ENCODE results near the gene RAVER2. TPM values are rescaled to one million over a fixed set of nuclear protein-coding genes. Genes with fewer than 3 reads are reported as not detected.

The RAVER2 gene
- total RNA-seq, 1 experiment from 2014 or later: 13.3 TPM

DNA sequence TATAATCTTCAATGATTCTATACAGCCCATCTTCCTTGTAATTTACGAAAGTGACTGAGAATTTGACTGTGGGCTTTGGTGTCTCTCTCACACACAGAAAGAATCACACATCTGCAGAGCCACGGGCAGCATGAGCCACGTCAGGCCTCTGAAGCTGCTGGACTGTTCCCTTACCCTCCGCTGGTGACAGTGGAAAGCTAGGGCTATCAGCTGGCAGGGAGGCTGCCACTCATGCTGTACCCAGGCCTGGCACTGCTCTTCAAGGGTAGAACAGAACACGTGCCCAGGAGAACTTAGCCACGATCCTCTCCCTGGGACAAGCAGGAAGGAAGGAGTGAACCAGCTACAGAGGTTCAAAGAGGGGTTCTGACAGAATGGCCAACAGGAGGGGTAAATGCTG lies 130.7 kb downstream of the RAVER2 start:
- no peak overlapping the region for H3K4me2 ChIP-seq (ENCODE audit: insufficient read depth, insufficient read length, low read length)
- no peaks in the 10 kb centered on the region for H3K23me2 ChIP-seq (ENCODE audit: insufficient read length, low read depth, low read length, poor library complexity, severe bottlenecking)
- no peak overlapping the region for H2BK5ac ChIP-seq (ENCODE audit: insufficient read length, low read length)
- H2BK12ac ChIP-seq (ENCODE audit: insufficient read length, low read depth, low read length): no peak overlapping the region
- TF ChIP-seq, protein P1, sequence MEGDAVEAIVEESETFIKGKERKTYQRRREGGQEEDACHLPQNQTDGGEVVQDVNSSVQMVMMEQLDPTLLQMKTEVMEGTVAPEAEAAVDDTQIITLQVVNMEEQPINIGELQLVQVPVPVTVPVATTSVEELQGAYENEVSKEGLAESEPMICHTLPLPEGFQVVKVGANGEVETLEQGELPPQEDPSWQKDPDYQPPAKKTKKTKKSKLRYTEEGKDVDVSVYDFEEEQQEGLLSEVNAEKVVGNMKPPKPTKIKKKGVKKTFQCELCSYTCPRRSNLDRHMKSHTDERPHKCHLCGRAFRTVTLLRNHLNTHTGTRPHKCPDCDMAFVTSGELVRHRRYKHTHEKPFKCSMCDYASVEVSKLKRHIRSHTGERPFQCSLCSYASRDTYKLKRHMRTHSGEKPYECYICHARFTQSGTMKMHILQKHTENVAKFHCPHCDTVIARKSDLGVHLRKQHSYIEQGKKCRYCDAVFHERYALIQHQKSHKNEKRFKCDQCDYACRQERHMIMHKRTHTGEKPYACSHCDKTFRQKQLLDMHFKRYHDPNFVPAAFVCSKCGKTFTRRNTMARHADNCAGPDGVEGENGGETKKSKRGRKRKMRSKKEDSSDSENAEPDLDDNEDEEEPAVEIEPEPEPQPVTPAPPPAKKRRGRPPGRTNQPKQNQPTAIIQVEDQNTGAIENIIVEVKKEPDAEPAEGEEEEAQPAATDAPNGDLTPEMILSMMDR (conservative IDR thresholded peaks at IDR 0.05): no peak
- H2AK5ac ChIP-seq (ENCODE audit: insufficient read length, low read length): no peak overlapping the region
- H3K56ac ChIP-seq (ENCODE audit: insufficient read length, low read depth, low read length): no peak overlapping the region
- no peak overlapping the region for H2BK120ac ChIP-seq (ENCODE audit: low read depth, low read length, poor library complexity, severe bottlenecking)
- Mint-ChIP-seq H3K4me3 (no peak overlapping the region), H3K36me3 (ENCODE audit: insufficient read depth in 1 of 3, low read depth in 3 of 3) (peaks cover 5 to 7% (median 6%) of the 10 kb centered on the region in 3 experiments; a peak in 5 of 7 replicates), H3K4me1 (peaks cover 14 to 17% of the 10 kb centered on the region in 2 experiments), H3K27me3 (ENCODE audit: low read depth) (no peaks in the 10 kb centered on the region), H3K27ac (no peak overlapping the region), H3K9me3 (no peaks in the 10 kb centered on the region)
- no peak overlapping the region for H2BK20ac ChIP-seq (ENCODE audit: low read depth, low read length, poor library complexity, severe bottlenecking)
- H4K5ac ChIP-seq (ENCODE audit: insufficient read length, low read depth, low read length): no peak overlapping the region
- H3K79me1 ChIP-seq (ENCODE audit: insufficient read depth, low read depth, low read length, poor library complexity, severe bottlenecking): no peaks in the 10 kb centered on the region
- no peaks in the 10 kb centered on the region for H3K9me3 ChIP-seq (ENCODE audit: control insufficient read depth, low read depth, low read length)
- peak overlapping the region; percentile 67; the same call in 1 of the 2 replicates for H3K14ac ChIP-seq (ENCODE audit: insufficient read depth, low read length)
- H3K79me2 ChIP-seq (ENCODE audit: insufficient read depth, low read length): no peaks in the 10 kb centered on the region
- H4K20me1 ChIP-seq (ENCODE audit: control insufficient read depth, insufficient read depth, insufficient read length): no peaks in the 10 kb centered on the region
- H3K18ac ChIP-seq (ENCODE audit: insufficient read length, low read depth, low read length): no peak overlapping the region
- H3K27ac ChIP-seq (ENCODE audit: insufficient read length, low read depth, low read length): no peak overlapping the region
- no peaks in the 10 kb centered on the region for H3K27me3 ChIP-seq (ENCODE audit: insufficient read depth, low read length)
- no CpG with 5 or more reads among the region's 6 CpGs for WGBS (ENCODE audit: extremely low coverage, insufficient read length, low lambda C conversion rate)
- no peak overlapping the region for H2AFZ ChIP-seq (ENCODE audit: low read length)
- H2BK15ac ChIP-seq (ENCODE audit: low read depth, low read length): no peak overlapping the region
- H3K4me1 ChIP-seq (ENCODE audit: insufficient read depth, low read length): no peaks in the 10 kb centered on the region
- H3T11ph ChIP-seq (ENCODE audit: low read length): no peak overlapping the region
- H3K9ac ChIP-seq (ENCODE audit: extremely low read depth, insufficient read length, low read length): no peak overlapping the region
- H3K4ac ChIP-seq (ENCODE audit: low read depth, low read length): no peak overlapping the region
- no peak overlapping the region for H4K91ac ChIP-seq (ENCODE audit: insufficient read length, low read depth, low read length)
- H4K8ac ChIP-seq (replicated peaks; ENCODE audit: insufficient read length, low read depth, low read length): no peak overlapping the region
- no peak for DNase-seq
- no peak overlapping the region for H3K23ac ChIP-seq (ENCODE audit: insufficient read length, low read depth, low read length)

Data from H9 (cell line).